H1 (cell line): ENCODE data around the gene TNIP1. TPM values are rescaled to one million over a fixed set of nuclear protein-coding genes. Genes with fewer than 3 reads are reported as not detected.

ENCODE experiments used
- CTCF ChIA-PET: fragments of 300-600 bp; sonication (Branson Sonifier 250); formaldehyde crosslinking; loops from one replicate; lab custom pipeline; 2021; ENCODE audit not compliant: partially characterized antibody; lab: Charles Lee
- POLR2A ChIA-PET: fragments of 300-600 bp; sonication (Branson Sonifier 250); formaldehyde crosslinking; loops from one replicate; lab custom pipeline; 2021; ENCODE audit warnings: inconsistent platforms; ENCODE audit not compliant: partially characterized antibody; lab: Charles Lee
- DNase-seq, 2 experiments: peaks; one replicate each; pipeline versions ENCODE4 v3.0.0 to v3.0.0-alpha.2; 2010 to 2022; ENCODE audit warnings: low spot score in 2 of 2, low read depth in 1 of 2, mixed read lengths in 1 of 2
- FAIRE-seq: peaks from 2 replicates; lab custom pipeline; 2011; peaks lifted over from hg19 to GRCh38; lab: Jason Lieb, UNC
- H2AFZ ChIP-seq: 2 replicates; pipeline ENCODE4 v1.8.1; 2012; ENCODE audit warnings: low read length, inconsistent platforms
- H2AK5ac ChIP-seq: 2 replicates; pipeline ENCODE4 v1.6.1; 2013; ENCODE audit warnings: low read depth, low read length
- H2BK120ac ChIP-seq: replicated peaks from 2 replicates; pipeline ENCODE3; 2013; ENCODE audit warnings: low read depth, low read length, inconsistent platforms
- H2BK12ac ChIP-seq: 2 replicates; pipeline ENCODE4 v1.6.1; 2013; ENCODE audit warnings: low read depth, low read length
- H2BK15ac ChIP-seq: 2 replicates; pipeline ENCODE4 v1.6.1; 2013; ENCODE audit warnings: low read length
- H2BK20ac ChIP-seq: 2 replicates; pipeline ENCODE4 v1.6.1; 2013; ENCODE audit warnings: low read length
- H2BK5ac ChIP-seq: 2 replicates; pipeline ENCODE4 v1.6.1; 2013; ENCODE audit warnings: low read depth, low read length
- H3K14ac ChIP-seq: 2 replicates; pipeline ENCODE4 v1.6.1; 2013; ENCODE audit warnings: inconsistent platforms; ENCODE audit not compliant: insufficient read length
- H3K18ac ChIP-seq: 2 replicates; pipeline ENCODE4 v1.6.1; 2013; ENCODE audit warnings: low read length; ENCODE audit errors: extremely low read depth
- H3K23ac ChIP-seq: 2 replicates; pipeline ENCODE4 v1.6.1; 2013; ENCODE audit warnings: inconsistent platforms; ENCODE audit not compliant: insufficient read length
- H3K23me2 ChIP-seq: 2 replicates; pipeline ENCODE4 v1.6.1; 2013; ENCODE audit warnings: low read depth, low read length
- H3K27ac ChIP-seq: 2 replicates; pipeline ENCODE4 v1.6.1; 2011; ENCODE audit warnings: low read depth, low read length, inconsistent platforms
- H3K27me3 ChIP-seq, 4 experiments: replicated peaks in 1 of 4; 1 replicate in 1 of 4; 2 replicates in 3 of 4; pipeline versions ENCODE4 v1.6.1 to v1.8.1; 2011 to 2013; ENCODE audit warnings: low read length in 3 of 4, mild to moderate bottlenecking in 3 of 4, inconsistent platforms in 2 of 4, mixed read lengths in 2 of 4, moderate library complexity in 1 of 4; ENCODE audit not compliant: control insufficient read depth in 3 of 4, insufficient read depth in 3 of 4; ENCODE audit errors: extremely low read depth in 1 of 4
- H3K36me3 ChIP-seq, 4 experiments: 2 replicates each; pipeline versions ENCODE4 v1.6.1 to v1.8.1; 2011 to 2013; ENCODE audit warnings: mild to moderate bottlenecking in 4 of 4, low read length in 3 of 4, moderate library complexity in 2 of 4, control low read depth in 1 of 4, inconsistent platforms in 1 of 4; ENCODE audit not compliant: insufficient read depth in 4 of 4, control insufficient read depth in 2 of 4
- H3K4ac ChIP-seq: replicated peaks from 2 replicates; pipeline ENCODE3; 2013; ENCODE audit warnings: low read length, low read depth, mixed read lengths, inconsistent platforms; ENCODE audit not compliant: insufficient read length
- H3K4me1 ChIP-seq, 4 experiments: replicated peaks in 1 of 4; 1 replicate in 1 of 4; 2 replicates in 3 of 4; pipeline versions ENCODE4 v1.6.1 to v1.8.1; 2011 to 2013; ENCODE audit warnings: low read length in 3 of 4, inconsistent platforms in 2 of 4, mixed read lengths in 1 of 4; ENCODE audit not compliant: insufficient read depth in 4 of 4, control insufficient read depth in 3 of 4
- H3K4me2 ChIP-seq, 2 experiments: 2 replicates each; pipeline versions ENCODE4 v1.6.1 to v1.8.1; 2011 to 2013; ENCODE audit warnings: low read depth in 2 of 2, low read length in 2 of 2, control low read depth in 1 of 2, inconsistent platforms in 1 of 2, mild to moderate bottlenecking in 1 of 2; ENCODE audit not compliant: insufficient read depth in 1 of 2
- H3K4me3 ChIP-seq, 4 experiments: fragments of 200-600, 300-600 bp in 1 of 4; sonication (generic), shearing (Covaris generic), sonication (Bioruptor Twin) in 1 of 4; 2 replicates each; pipeline versions ENCODE4 v1.5.1 to v1.8.1; 2011 to 2016; ENCODE audit warnings: low read length in 4 of 4, low read depth in 3 of 4, control low read depth in 2 of 4, inconsistent platforms in 2 of 4, mild to moderate bottlenecking in 2 of 4, mixed read lengths in 1 of 4, moderate library complexity in 1 of 4; ENCODE audit not compliant: insufficient read depth in 2 of 4; ENCODE audit errors: extremely low read depth in 1 of 4
- H3K56ac ChIP-seq: replicated peaks from 2 replicates; pipeline ENCODE3; 2013; ENCODE audit warnings: low read depth, mild to moderate bottlenecking, mixed read lengths, low read length, inconsistent platforms; ENCODE audit not compliant: insufficient read length
- H3K79me1 ChIP-seq: 2 replicates; pipeline ENCODE4 v1.6.1; 2013; ENCODE audit warnings: low read depth, low read length, control low read depth
- H3K79me2 ChIP-seq, 2 experiments: 2 replicates each; pipeline versions ENCODE4 v1.6.1 to v1.8.1; 2012 to 2013; ENCODE audit warnings: low read length in 2 of 2, mild to moderate bottlenecking in 2 of 2, inconsistent platforms in 1 of 2; ENCODE audit not compliant: insufficient read depth in 2 of 2, control insufficient read depth in 1 of 2
- H3K9ac ChIP-seq, 4 experiments: replicated peaks in 1 of 4; 1 replicate in 1 of 4; 2 replicates in 3 of 4; pipeline versions ENCODE4 v1.6.1 to v1.8.1; 2011 to 2013; ENCODE audit warnings: low read depth in 3 of 4, low read length in 3 of 4, control low read depth in 2 of 4, mild to moderate bottlenecking in 2 of 4, moderate library complexity in 2 of 4, inconsistent platforms in 1 of 4; ENCODE audit errors: extremely low read depth in 1 of 4
- H3K9me3 ChIP-seq, 2 experiments: 2 replicates each; pipeline versions ENCODE4 v1.6.1 to v1.8.1; 2012 to 2013; ENCODE audit warnings: mild to moderate bottlenecking in 2 of 2, moderate library complexity in 2 of 2, control low read depth in 1 of 2, inconsistent platforms in 1 of 2, low read depth in 1 of 2, low read length in 1 of 2, mixed read lengths in 1 of 2; ENCODE audit not compliant: insufficient read depth in 2 of 2
- H4K20me1 ChIP-seq, 2 experiments: replicated peaks in 1 of 2; 2 replicates each; pipeline versions ENCODE3 to v1.8.1; 2011 to 2013; ENCODE audit warnings: inconsistent platforms in 2 of 2, low read length in 2 of 2, mild to moderate bottlenecking in 1 of 2; ENCODE audit not compliant: insufficient read depth in 2 of 2, control insufficient read depth in 1 of 2
- H4K5ac ChIP-seq: 2 replicates; pipeline ENCODE4 v1.6.1; 2013; ENCODE audit warnings: low read length, low read depth, mixed read lengths, inconsistent platforms; ENCODE audit not compliant: insufficient read length
- H4K8ac ChIP-seq: 2 replicates; pipeline ENCODE4 v1.8.0; 2013; ENCODE audit warnings: mild to moderate bottlenecking, moderate library complexity, low read length, inconsistent platforms; ENCODE audit not compliant: insufficient read depth; ENCODE audit errors: extremely low read depth
- H4K91ac ChIP-seq: replicated peaks from 2 replicates; pipeline ENCODE3; 2013; ENCODE audit warnings: low read length, mixed read lengths, inconsistent platforms; ENCODE audit not compliant: insufficient read length
- CBX8 ChIP-seq: fragments of 300-800, 300-1000 bp; sonication (generic); IDR thresholded peaks from 2 replicates; pipeline ENCODE4 v1.7.1; 2016; ENCODE audit warnings: low read depth, low read length, borderline replicate concordance
- HDAC6 ChIP-seq: IDR thresholded peaks from one replicate; pipeline ENCODE4 v1.7.1; 2012; ENCODE audit warnings: low read depth, mild to moderate bottlenecking, inconsistent platforms, low read length, moderate library complexity
- POU5F1 ChIP-seq: IDR thresholded peaks from 2 replicates; pipeline ENCODE4 v1.6.1; 2011; ENCODE audit warnings: low read depth, mild to moderate bottlenecking, low read length, moderate library complexity
- RAD21 ChIP-seq, 2 experiments: IDR thresholded peaks in 1 of 2; conservative IDR thresholded peaks in 1 of 2; 2 replicates each; pipeline ENCODE4 v1.6.1; 2011; ENCODE audit warnings: low read depth in 2 of 2, low read length in 2 of 2, improper control_type of control experiment in 1 of 2, inconsistent platforms in 1 of 2, mild to moderate bottlenecking in 1 of 2, moderate library complexity in 1 of 2
- SAP30 ChIP-seq: fragments of 300-600 bp; sonication (generic); IDR thresholded peaks from 2 replicates; pipeline ENCODE4 v1.7.1; 2012; ENCODE audit warnings: low read length, moderate library complexity, mild to moderate bottlenecking, inconsistent platforms; ENCODE audit not compliant: insufficient read depth, insufficient replicate concordance
- SIRT6 ChIP-seq: IDR thresholded peaks from one replicate; pipeline ENCODE4 v1.7.1; 2012; ENCODE audit warnings: low read length, inconsistent platforms
- SP1 ChIP-seq: IDR thresholded peaks from 2 replicates; pipeline ENCODE4 v1.6.1; 2011; ENCODE audit warnings: low read depth, low read length
- SRF ChIP-seq: IDR thresholded peaks from 2 replicates; pipeline ENCODE4 v1.6.1; 2011; ENCODE audit warnings: mild to moderate bottlenecking, low read depth, low read length, moderate library complexity
- TAF7 ChIP-seq: optimal IDR thresholded peaks from 2 replicates; pipeline ENCODE3; 2011; ENCODE audit warnings: low read depth, mild to moderate bottlenecking, inconsistent platforms, low read length, moderate library complexity, borderline replicate concordance
- WGBS, 2 experiments: shearing (Covaris generic) in 1 of 2; methylation state at CpG; one replicate each; pipeline versions ENCODE4 v1.1.6 to v1.1.7; 2013 to 2015; ENCODE audit warnings: low lambda C conversion rate in 2 of 2, mixed read lengths in 2 of 2, inconsistent platforms in 1 of 2, low coverage in 1 of 2, missing lambda C conversion rate in 1 of 2; ENCODE audit not compliant: insufficient replicate concordance in 2 of 2, insufficient coverage in 1 of 2, insufficient read length in 1 of 2; ENCODE audit errors: extremely low coverage in 1 of 2, missing lambda C conversion rate in 1 of 2; 5-methylcytosine and 5-hydroxymethylcytosine counted together
- polyA plus RNA-seq, 7 experiments: library from polyadenylated mRNA; depleted of rRNA in 3 of 7; stranded (reverse) in 5 of 7; unstranded in 2 of 7; fragments of >200 nt in 5 of 7; fragments of 200-250 nt in 2 of 7; gene quantifications; 1 replicate in 5 of 7; 2 replicates in 1 of 7; 4 replicates in 1 of 7; pipeline versions ENCODE4 v1.2.1 to v1.2.3, GENCODE V29; 2011 to 2013; ENCODE audit warnings: missing spikeins in 2 of 7, mixed read lengths in 2 of 7
- total RNA-seq: library from RNA; stranded (reverse); fragmentation: NEBNext Ultra II Directional; extraction: Animal tissue kit (Norgen Biotek cat#: 25700); gene quantifications from 2 replicates; pipeline ENCODE4 v1.2.1, GENCODE V29; 2021
- TF ChIP-seq, protein P1 (sequence below): IDR thresholded peaks from 2 replicates; pipeline ENCODE4 v1.6.1; 2011; ENCODE audit warnings: low read length, improper control_type of control experiment
- TF ChIP-seq, protein P2 (sequence below): IDR thresholded peaks from 2 replicates; pipeline ENCODE4 v1.6.1; 2012; ENCODE audit warnings: inconsistent platforms

The TNIP1 gene
- total and polyA plus RNA-seq, 2 of the 8 experiments (the other 6 are each of a cell fraction or from before 2014, with no cell fraction given), result 14.2 to 31.9 TPM

DNA sequence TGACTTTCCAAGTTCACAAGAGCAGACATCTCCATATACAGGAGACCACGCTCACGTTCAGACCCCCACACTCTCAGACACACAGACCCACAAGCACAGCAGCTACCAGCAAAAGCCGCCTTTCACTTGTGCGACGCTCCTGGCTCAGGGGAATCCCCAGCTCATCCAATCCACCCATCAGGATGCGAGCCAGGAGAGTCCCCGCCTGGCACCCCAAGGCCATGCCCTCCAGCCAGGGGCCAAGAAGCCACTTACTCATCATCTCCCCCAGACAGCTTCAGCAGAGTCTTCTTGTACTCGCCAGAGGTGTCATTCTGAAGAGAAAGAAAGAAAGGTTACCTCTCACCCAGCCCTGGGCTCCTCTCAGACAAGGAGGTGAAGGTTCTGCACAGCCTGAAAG, 47.1 kb upstream of the TNIP1 start:
- no peaks in the 10 kb centered on the region for H3K27me3 ChIP-seq
- H3K79me2 ChIP-seq, result no peaks in the 10 kb centered on the region
- ChIA-PET CTCF (interaction anchor here (3.6 to 39.8 kb wide), 6 partner anchors 8 to 112 kb away, joined by 48 to 810 read pairs (median 88); partner anchors contain the start of gene ANXA6), POLR2A (no interaction called here)
- peaks cover 2 to 4% of the 10 kb centered on the region in 2 experiments for H4K20me1 ChIP-seq
- no peak overlapping the region for H3K23ac ChIP-seq
- H2BK12ac ChIP-seq, result no peak overlapping the region
- no peak overlapping the region for H2BK15ac ChIP-seq
- DNase-seq (no peak), FAIRE-seq (no peak)
- no peak overlapping the region for H3K56ac ChIP-seq
- H2BK120ac ChIP-seq, result no peak overlapping the region
- H2BK5ac ChIP-seq, result no peak overlapping the region
- H3K4me3 ChIP-seq, result no peak overlapping the region
- H3K9me3 ChIP-seq, result no peaks in the 10 kb centered on the region
- no peak overlapping the region for H4K8ac ChIP-seq
- H3K9ac ChIP-seq, result no peak overlapping the region
- no peak overlapping the region for H2AFZ ChIP-seq
- no peak overlapping the region for H3K14ac ChIP-seq
- H3K4me2 ChIP-seq, result no peak overlapping the region
- H2AK5ac ChIP-seq, result no peak overlapping the region
- no peak overlapping the region for H4K5ac ChIP-seq
- H3K18ac ChIP-seq, result no peak overlapping the region
- H3K4ac ChIP-seq, result no peak overlapping the region
- no peak overlapping the region for H3K27ac ChIP-seq
- H3K23me2 ChIP-seq, result no peaks in the 10 kb centered on the region; the same call in 1 of the 2 replicates
- peaks cover 7 to 12% (median 9%) of the 10 kb centered on the region in 4 experiments; a peak in 7 of 8 replicates for H3K36me3 ChIP-seq
- H3K79me1 ChIP-seq, result no peaks in the 10 kb centered on the region
- H2BK20ac ChIP-seq, result no peak overlapping the region
- WGBS, 2 experiments, result 88% methylated on average over 8 of the region's 8 CpGs; no CpG with 5 or more reads in 1 of the 2 experiments
- H4K91ac ChIP-seq, result no peak overlapping the region
- peaks cover 0 to 3% (median 0%) of the 10 kb centered on the region in 4 experiments; a peak in 3 of 7 replicates for H3K4me1 ChIP-seq
- no peak for TF ChIP-seq TAF7
- TF ChIP-seq, protein P1, sequence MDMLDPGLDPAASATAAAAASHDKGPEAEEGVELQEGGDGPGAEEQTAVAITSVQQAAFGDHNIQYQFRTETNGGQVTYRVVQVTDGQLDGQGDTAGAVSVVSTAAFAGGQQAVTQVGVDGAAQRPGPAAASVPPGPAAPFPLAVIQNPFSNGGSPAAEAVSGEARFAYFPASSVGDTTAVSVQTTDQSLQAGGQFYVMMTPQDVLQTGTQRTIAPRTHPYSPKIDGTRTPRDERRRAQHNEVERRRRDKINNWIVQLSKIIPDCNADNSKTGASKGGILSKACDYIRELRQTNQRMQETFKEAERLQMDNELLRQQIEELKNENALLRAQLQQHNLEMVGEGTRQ, result no peak
- no peak for TF ChIP-seq SRF
- TF ChIP-seq HDAC6, result no peak
- TF ChIP-seq SIRT6, result no peak
- TF ChIP-seq SP1, result no peak
- TF ChIP-seq SAP30, result no peak
- TF ChIP-seq CBX8, result no peak
- no peak for TF ChIP-seq RAD21 (IDR thresholded peaks at IDR 0.05 in 1 of 2, conservative IDR thresholded peaks at IDR 0.05 in 1 of 2; ENCODE audit: low read depth in 2 of 2, low read length in 2 of 2)
- no peak for TF ChIP-seq POU5F1
- TF ChIP-seq, protein P2, sequence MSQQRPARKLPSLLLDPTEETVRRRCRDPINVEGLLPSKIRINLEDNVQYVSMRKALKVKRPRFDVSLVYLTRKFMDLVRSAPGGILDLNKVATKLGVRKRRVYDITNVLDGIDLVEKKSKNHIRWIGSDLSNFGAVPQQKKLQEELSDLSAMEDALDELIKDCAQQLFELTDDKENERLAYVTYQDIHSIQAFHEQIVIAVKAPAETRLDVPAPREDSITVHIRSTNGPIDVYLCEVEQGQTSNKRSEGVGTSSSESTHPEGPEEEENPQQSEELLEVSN, result no peak
